SK-N-MC (cell line): ENCODE measurements around the gene SLC43A3.

ENCODE experiments used
- EZH2 ChIP-seq: fragments of 200-600 bp; sonication (generic); IDR thresholded peaks from one replicate; pipeline ENCODE4 v1.6.1; 2017; ENCODE audit warnings: antibody characterized with exemption
- POLR2AphosphoS5 ChIP-seq: IDR thresholded peaks from 2 replicates; pipeline ENCODE4 v1.6.1; 2012; ENCODE audit warnings: mild to moderate bottlenecking, low read depth, low read length, borderline replicate concordance

DNA sequence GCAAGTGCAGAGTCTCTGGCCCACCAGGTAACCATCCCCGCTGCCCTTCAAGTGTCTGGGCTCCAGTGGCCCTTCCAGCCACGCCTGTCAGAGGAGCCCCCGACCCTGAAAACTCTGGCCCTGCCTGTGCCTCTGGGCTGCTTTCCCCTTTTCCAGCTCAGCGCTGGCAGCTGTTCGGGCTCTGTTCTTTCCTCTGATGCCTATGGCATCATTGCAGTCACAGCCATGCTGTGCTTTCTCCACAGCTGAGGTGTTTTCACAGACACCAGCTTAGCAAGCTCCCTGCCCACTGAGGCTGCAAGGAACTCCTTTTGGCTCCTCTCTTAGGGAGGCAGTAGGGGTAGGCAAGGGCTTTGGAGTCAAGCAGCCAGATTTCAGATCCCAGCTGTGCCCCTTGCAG lies 67.5 kb downstream of the SLC43A3 start:
- TF ChIP-seq POLR2AphosphoS5 (no peak), EZH2 (no peak)
